Natural killer cell (primary cell): ENCODE measurements around the gene RAPGEF1. TPM values are rescaled to one million over a fixed set of nuclear protein-coding genes. Genes with fewer than 3 reads are reported as not detected.

Experiments
- ATAC-seq, 3 donors: fragments of 150-1000 bp in 2 of 3; fragments of 200-7000 bp in 1 of 3; cut with Tn5 transposase; 1 replicate in 1 of 3; 2 replicates in 2 of 3; pipeline ENCODE4 v1.10.0; 2021; ENCODE audit warnings: mild to moderate bottlenecking in 2 of 3, moderate library complexity in 2 of 3
- DNase-seq, 2 donors: peaks; one replicate each; pipeline versions ENCODE4 v3.0.0 to v3.0.0-alpha.2; 2013 to 2021; ENCODE audit warnings: mixed read lengths in 1 of 2
- H3K27ac ChIP-seq: one replicate; pipeline ENCODE4 v1.5.1; 2013; ENCODE audit warnings: mild to moderate bottlenecking, low read length
- H3K27me3 ChIP-seq: one replicate; pipeline ENCODE4 v1.6.1; 2013; ENCODE audit warnings: low read length; ENCODE audit not compliant: control insufficient read depth, insufficient read depth
- H3K36me3 ChIP-seq: one replicate; pipeline ENCODE4 v1.6.1; 2013; ENCODE audit warnings: low read length; ENCODE audit not compliant: control insufficient read depth, insufficient read depth
- H3K4me1 ChIP-seq: one replicate; pipeline ENCODE4 v1.6.1; 2013; ENCODE audit warnings: low read length; ENCODE audit not compliant: control insufficient read depth, insufficient read depth
- H3K4me3 ChIP-seq: one replicate; pipeline ENCODE4 v1.5.1; 2013; ENCODE audit warnings: low read length
- H3K9me3 ChIP-seq: one replicate; pipeline ENCODE4 v1.6.1; 2013; ENCODE audit warnings: low read length; ENCODE audit not compliant: control insufficient read depth, insufficient read depth
- H3K27ac Mint-ChIP-seq, 2 donors: one replicate each; pipeline ENCODE4 v1.8.0; 2022; ENCODE audit warnings: mild to moderate bottlenecking in 2 of 2, mixed read lengths in 2 of 2, moderate library complexity in 1 of 2
- H3K27me3 Mint-ChIP-seq, 2 donors: one replicate each; pipeline ENCODE4 v1.8.0; 2022; ENCODE audit warnings: low read depth in 2 of 2, mixed read lengths in 2 of 2
- H3K36me3 Mint-ChIP-seq: one replicate; pipeline ENCODE4 v1.8.0; 2022; ENCODE audit warnings: mixed read lengths
- H3K4me1 Mint-ChIP-seq, 2 donors: one replicate each; pipeline ENCODE4 v1.8.0; 2022; ENCODE audit warnings: mixed read lengths in 2 of 2
- H3K4me3 Mint-ChIP-seq: one replicate; pipeline ENCODE4 v1.8.0; 2022; ENCODE audit warnings: mild to moderate bottlenecking, moderate library complexity, mixed read lengths
- H3K9me3 Mint-ChIP-seq, 2 donors: one replicate each; pipeline ENCODE4 v1.8.0; 2022; ENCODE audit warnings: mixed read lengths in 2 of 2
- CTCF ChIP-seq: fragments of 200-600 bp; IDR thresholded peaks from one replicate; pipeline ENCODE4 v1.8.0; 2022; ENCODE audit warnings: antibody characterized with exemption
- WGBS: methylation state at CpG from one replicate; pipeline ENCODE4 v1.1.7; 2013; ENCODE audit warnings: missing lambda C conversion rate; ENCODE audit not compliant: insufficient coverage; 5-methylcytosine and 5-hydroxymethylcytosine counted together
- intact Hi-C: fragments of 100-400 bp; cut with micrococcal nuclease; formaldehyde crosslinking; loops from one replicate; pipeline ENCODE4 v1.14.2; 2022
- total RNA-seq, 4 donors: library from RNA; stranded (reverse); fragments of 120-200 nt in 1 of 4; gene quantifications; one replicate each; pipeline versions ENCODE4 v1.2.3 to v1.2.4, GENCODE V29; 2013 to 2022

RAPGEF1 gene
- total RNA-seq, 3 donors from 2014 or later (not counting 1 experiment from before 2014, with no cell fraction given), result 210 to 224 (median 222) TPM

- intact Hi-C loops, result loop anchor here (2.0 kb wide), 1 partner anchor 100 kb away; no protein-coding TSS in a partner anchor
- Mint-ChIP-seq H3K4me3 (peak overlapping the region; percentile 90), H3K36me3 (no peaks in the 10 kb centered on the region), H3K27me3 (no peaks in the 10 kb centered on the region), H3K27ac (peak overlapping the region; percentile 92 to 95), H3K4me1 (peaks cover 78 to 89% of the 10 kb centered on the region in 2 donors), H3K9me3 (no peaks in the 10 kb centered on the region)
- ATAC-seq (peak in 1 of 3 donors; percentile 28), DNase-seq (peak in 1 of 2 donors; percentile 64)
- Histone ChIP-seq H3K27me3 (no peaks in the 10 kb centered on the region), H3K4me3 (peak overlapping the region; percentile 1), H3K9me3 (no peaks in the 10 kb centered on the region), H3K36me3 (no peaks in the 10 kb centered on the region), H3K4me1 (peaks cover 90% of the 10 kb centered on the region), H3K27ac (peak overlapping the region; percentile 99)
- WGBS, result 29% methylated on average over 1 of the region's 4 CpGs
- TF ChIP-seq CTCF, result no peak
These were observed 11.3 kb downstream of the RAPGEF1 start for GRCh38 chr9:131728546-131728910.

- peak in 1 of 3 donors; percentile 3 for ATAC-seq
- 0% methylated on average over 4 of the region's 5 CpGs for WGBS
- Mint-ChIP-seq H3K4me3 (peak overlapping the region; percentile 90), H3K9me3 (no peaks in the 10 kb centered on the region), H3K27me3 (no peaks in the 10 kb centered on the region), H3K36me3 (no peaks in the 10 kb centered on the region), H3K27ac (peak overlapping the region; percentile 92 to 95), H3K4me1 (peaks cover 77 to 89% of the 10 kb centered on the region in 2 donors)
- no peak for TF ChIP-seq CTCF
- Histone ChIP-seq H3K9me3 (no peaks in the 10 kb centered on the region), H3K4me1 (peaks cover 84% of the 10 kb centered on the region), H3K27me3 (no peaks in the 10 kb centered on the region), H3K36me3 (no peaks in the 10 kb centered on the region), H3K27ac (peak overlapping the region; percentile 99), H3K4me3 (peak overlapping the region; percentile 1)
- DNase-seq, result peak in 1 of 2 donors; percentile 51
- intact Hi-C loops, result loop anchor here (2.0 kb wide), 1 partner anchor 99 kb away; no protein-coding TSS in a partner anchor
These were observed 11.9 kb downstream of the RAPGEF1 start for GRCh38 chr9:131727795-131728545.

GRCh38 chr9:131727184-131727759 is 12.6 kb downstream of the RAPGEF1 start:
- ATAC-seq, result no peak
- peak overlapping the region; percentile 92 to 95 for H3K27ac Mint-ChIP-seq
- H3K4me3 ChIP-seq, result no peak overlapping the region
- no peaks in the 10 kb centered on the region for H3K36me3 ChIP-seq
- no peaks in the 10 kb centered on the region for H3K9me3 Mint-ChIP-seq
- no peaks in the 10 kb centered on the region for H3K36me3 Mint-ChIP-seq
- peaks cover 81% of the 10 kb centered on the region for H3K4me1 ChIP-seq
- H3K27ac ChIP-seq, result peak overlapping the region; percentile 99
- no peaks in the 10 kb centered on the region for H3K27me3 Mint-ChIP-seq
- H3K9me3 ChIP-seq, result no peaks in the 10 kb centered on the region
- peaks cover 70 to 84% of the 10 kb centered on the region in 2 donors for H3K4me1 Mint-ChIP-seq
- DNase-seq, result peak in 1 of 2 donors; percentile 48
- no peak for TF ChIP-seq CTCF
- no peaks in the 10 kb centered on the region for H3K27me3 ChIP-seq
- WGBS, result 46% methylated on average over 5 of the region's 7 CpGs
- peak overlapping the region; percentile 90 for H3K4me3 Mint-ChIP-seq
- intact Hi-C loops, result no loop called here
